Keratinocyte (primary cell): Measurements from ENCODE around the gene MAN1C1. TPM values are rescaled to one million over a fixed set of nuclear protein-coding genes. Genes with fewer than 3 reads are reported as not detected.
"Not testable (repeated sequence)": the region's sequence is repeated elsewhere in the genome, so short reads cannot be mapped to it uniquely, and the experiment has no call there.

Experiments
- DNase-seq: peaks from one replicate; pipeline ENCODE4 v3.0.0-alpha.2; 2011; ENCODE audit warnings: low read depth, missing footprints, low spot score
- FAIRE-seq: peaks from 2 replicates; lab custom pipeline; 2011; peaks lifted over from hg19 to GRCh38; lab: Jason Lieb, UNC
- H2AFZ ChIP-seq: 2 replicates; pipeline ENCODE4 v1.6.0; 2012; ENCODE audit warnings: low read length, control low read depth, inconsistent platforms; ENCODE audit not compliant: control insufficient read depth
- H3K27ac ChIP-seq: 2 replicates; pipeline ENCODE4 v1.5.1; 2011; ENCODE audit warnings: low read length; ENCODE audit not compliant: control insufficient read depth, insufficient read depth
- H3K27me3 ChIP-seq: 3 replicates; pipeline ENCODE4 v1.6.0; 2011; ENCODE audit warnings: low read length; ENCODE audit not compliant: control insufficient read depth, insufficient read depth; ENCODE audit errors: extremely low read depth
- H3K36me3 ChIP-seq, 2 experiments: 2 replicates in 1 of 2; 3 replicates in 1 of 2; pipeline ENCODE4 v1.5.1; 2011; ENCODE audit warnings: low read length in 2 of 2, mild to moderate bottlenecking in 1 of 2; ENCODE audit not compliant: control insufficient read depth in 2 of 2, insufficient read depth in 2 of 2; ENCODE audit errors: extremely low read depth in 1 of 2
- H3K4me1 ChIP-seq: 3 replicates; pipeline ENCODE4 v1.5.1; 2011; ENCODE audit warnings: low read length; ENCODE audit not compliant: control insufficient read depth, insufficient read depth; ENCODE audit errors: extremely low read depth
- H3K4me2 ChIP-seq: 3 replicates; pipeline ENCODE4 v1.6.0; 2011; ENCODE audit warnings: low read depth, low read length; ENCODE audit not compliant: control insufficient read depth, insufficient read depth; ENCODE audit errors: extremely low read depth
- H3K4me3 ChIP-seq, 3 experiments: fragments of 200-600 bp in 1 of 3; sonication (generic) in 1 of 3; 2 replicates in 2 of 3; 3 replicates in 1 of 3; pipeline ENCODE4 v1.5.1; 2011 to 2016; ENCODE audit warnings: low read length in 3 of 3, mild to moderate bottlenecking in 3 of 3, control low read depth in 2 of 3, inconsistent platforms in 1 of 3, low read depth in 1 of 3, mixed read lengths in 1 of 3, mixed run types in 1 of 3, moderate library complexity in 1 of 3; ENCODE audit not compliant: control insufficient read depth in 2 of 3, insufficient read depth in 2 of 3; ENCODE audit errors: extremely low read depth in 1 of 3
- H3K79me2 ChIP-seq: 2 replicates; pipeline ENCODE4 v1.6.0; 2012; ENCODE audit warnings: low read length; ENCODE audit not compliant: control insufficient read depth, insufficient read depth
- H3K9ac ChIP-seq: 3 replicates; pipeline ENCODE4 v1.6.0; 2011; ENCODE audit warnings: low read length; ENCODE audit not compliant: control insufficient read depth, insufficient read depth; ENCODE audit errors: extremely low read depth
- H3K9me1 ChIP-seq: 3 replicates; pipeline ENCODE4 v1.6.0; 2011; ENCODE audit warnings: low read length; ENCODE audit not compliant: control insufficient read depth, insufficient read depth; ENCODE audit errors: extremely low read depth
- H3K9me3 ChIP-seq: 2 replicates; pipeline ENCODE4 v1.5.1; 2012; ENCODE audit warnings: low read depth, low read length; ENCODE audit not compliant: control insufficient read depth
- H4K20me1 ChIP-seq: 3 replicates; pipeline ENCODE4 v1.6.0; 2011; ENCODE audit warnings: low read length; ENCODE audit not compliant: control insufficient read depth, insufficient read depth; ENCODE audit errors: extremely low read depth
- CTCF ChIP-seq, 3 experiments: IDR thresholded peaks in 1 of 3; conservative IDR thresholded peaks in 1 of 3; optimal IDR thresholded peaks in 1 of 3; 2 replicates in 2 of 3; 3 replicates in 1 of 3; pipeline versions ENCODE3 to v1.5.1; 2011; ENCODE audit warnings: low read length in 3 of 3, mild to moderate bottlenecking in 3 of 3, moderate library complexity in 2 of 3, control low read depth in 1 of 3, inconsistent platforms in 1 of 3; ENCODE audit not compliant: insufficient read depth in 2 of 3; ENCODE audit errors: extremely low read depth in 1 of 3
- EZH2 ChIP-seq: IDR thresholded peaks from one replicate; pipeline ENCODE4 v1.6.1; 2012; ENCODE audit warnings: inconsistent platforms, mild to moderate bottlenecking, low read length, moderate library complexity
- dilution Hi-C: fragments of 300-500 bp; cut with MboI; formaldehyde crosslinking; loops from one replicate; pipeline ENCODE4 v1.7.0; 2020; ENCODE audit warnings: low sequenced_read_pairs; ENCODE audit not compliant: extremely low pct_ligation_motif_present
- polyA plus RNA-seq, 5 experiments: library from polyadenylated mRNA; depleted of rRNA in 3 of 5; stranded (reverse) in 3 of 5; stranded (forward) in 1 of 5; unstranded in 1 of 5; fragments of >200 nt; gene quantifications; 1 replicate in 1 of 5; 2 replicates in 3 of 5; 3 replicates in 1 of 5; pipeline versions ENCODE4 v1.2.1 to v1.2.3, GENCODE V29; 2011 to 2012; ENCODE audit warnings: missing spikeins in 2 of 5, low read depth in 1 of 5, low replicate concordance in 1 of 5

MAN1C1 gene
- polyA plus RNA-seq, 1 donor (not counting 4 experiments of a cell fraction or from before 2014, with no cell fraction given): 0.07 TPM

GRCh38 chr1:25586181-25586588, 30.4 kb upstream of the MAN1C1 start:
- DNase-seq (no peak), FAIRE-seq (no peak)
- H3K9ac ChIP-seq: no peak overlapping the region
- H3K27me3 ChIP-seq: peaks cover 5% of the 10 kb centered on the region
- no peaks in the 10 kb centered on the region for H3K9me1 ChIP-seq
- no peaks in the 10 kb centered on the region for H3K9me3 ChIP-seq
- H3K4me2 ChIP-seq: no peak overlapping the region
- H3K79me2 ChIP-seq: no peaks in the 10 kb centered on the region
- no peak overlapping the region for H3K4me3 ChIP-seq
- dilution Hi-C loops: no loop called here
- H3K36me3 ChIP-seq: no peaks in the 10 kb centered on the region
- H3K4me1 ChIP-seq: no peaks in the 10 kb centered on the region
- H3K27ac ChIP-seq: no peak overlapping the region
- H4K20me1 ChIP-seq: no peaks in the 10 kb centered on the region
- H2AFZ ChIP-seq: no peak overlapping the region
- TF ChIP-seq CTCF (optimal IDR thresholded peaks at IDR 0.05 in 1 of 3, IDR thresholded peaks at IDR 0.05 in 1 of 3, conservative IDR thresholded peaks at IDR 0.05 in 1 of 3; ENCODE audit: extremely low read depth in 1 of 3, insufficient read depth in 2 of 3, low read length in 3 of 3): no peak
- TF ChIP-seq EZH2: no peak

- H3K4me1 ChIP-seq: no peaks in the 10 kb centered on the region
- no peak overlapping the region for H3K9ac ChIP-seq
- FAIRE-seq: no peak
- no peak for DNase-seq
- H3K9me1 ChIP-seq: no peaks in the 10 kb centered on the region
- no peak overlapping the region for H3K4me2 ChIP-seq
- H3K27me3 ChIP-seq: peaks cover 5% of the 10 kb centered on the region
- H3K27ac ChIP-seq: no peak overlapping the region
- no peaks in the 10 kb centered on the region for H3K9me3 ChIP-seq
- H2AFZ ChIP-seq: no peak overlapping the region
- H4K20me1 ChIP-seq: no peaks in the 10 kb centered on the region
- no peak for TF ChIP-seq CTCF (optimal IDR thresholded peaks at IDR 0.05 in 1 of 3, IDR thresholded peaks at IDR 0.05 in 1 of 3, conservative IDR thresholded peaks at IDR 0.05 in 1 of 3; ENCODE audit: extremely low read depth in 1 of 3, insufficient read depth in 2 of 3, low read length in 3 of 3)
- no peaks in the 10 kb centered on the region for H3K36me3 ChIP-seq
- H3K4me3 ChIP-seq: no peak overlapping the region
- H3K79me2 ChIP-seq: no peaks in the 10 kb centered on the region
- dilution Hi-C loops: no loop called here
Measured at GRCh38 chr1:25587290-25587689, 29.3 kb upstream of the MAN1C1 start.

GRCh38 chr1:25588224-25588623, 28.4 kb upstream of the MAN1C1 start:
- H3K27me3 ChIP-seq, H3K36me3 ChIP-seq, H3K27ac ChIP-seq, DNase-seq, H3K4me1 ChIP-seq, FAIRE-seq, H3K9ac ChIP-seq, H3K4me2 ChIP-seq, H3K9me1 ChIP-seq, H3K79me2 ChIP-seq, H3K9me3 ChIP-seq, H3K4me3 ChIP-seq, dilution Hi-C loops, H4K20me1 ChIP-seq, H2AFZ ChIP-seq: not testable (repeated sequence)

- H3K36me3 ChIP-seq, dilution Hi-C loops, H3K9me3 ChIP-seq, DNase-seq, H4K20me1 ChIP-seq, H3K9ac ChIP-seq, H3K4me1 ChIP-seq, H3K9me1 ChIP-seq, H2AFZ ChIP-seq, FAIRE-seq, H3K27ac ChIP-seq, H3K4me2 ChIP-seq, H3K4me3 ChIP-seq, H3K27me3 ChIP-seq, H3K79me2 ChIP-seq: not testable (repeated sequence)
Measured at GRCh38 chr1:25588786-25589185, 27.8 kb upstream of the MAN1C1 start.
